ENCODE data around the gene CARD11.
"Not testable (repeated sequence)": the region's sequence is repeated elsewhere in the genome, so short reads cannot be mapped to it uniquely, and the experiment has no call there.

CARD11 gene

DNA sequence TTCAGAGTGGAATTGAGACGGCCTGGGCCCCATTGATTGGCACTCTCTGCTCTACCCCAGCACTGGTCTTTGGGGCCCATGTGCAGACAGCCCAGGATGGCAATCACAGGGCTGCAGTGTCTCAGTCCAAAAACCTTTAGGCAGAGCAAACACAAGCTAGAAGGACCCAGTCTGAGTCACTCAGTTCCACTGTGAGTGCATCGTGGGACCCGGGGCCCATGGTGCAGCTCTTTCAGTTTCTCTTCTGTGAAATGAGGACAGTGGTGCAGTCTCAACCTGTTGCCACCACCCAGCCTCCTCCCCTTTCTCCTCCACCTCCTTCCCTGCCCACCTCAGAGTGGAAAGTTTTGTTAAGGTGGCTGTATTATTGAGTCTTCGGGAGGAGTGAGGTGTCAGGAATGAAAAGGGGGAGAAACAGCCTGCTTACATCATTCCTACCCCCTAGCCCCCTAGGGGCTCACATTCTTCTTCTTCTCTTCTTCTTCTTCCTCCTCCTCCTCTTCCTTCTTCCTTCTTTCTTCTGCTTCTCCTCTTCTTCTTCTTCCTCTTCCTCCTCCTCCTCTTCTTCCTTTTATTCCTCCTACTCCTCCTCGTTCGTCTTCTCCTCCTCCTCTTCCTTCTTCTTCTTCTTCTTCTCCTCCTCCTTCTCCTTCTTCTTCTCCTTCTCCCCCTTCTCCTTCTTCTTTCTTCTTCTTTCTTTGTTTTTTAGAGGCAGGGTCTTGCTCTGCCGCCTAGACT lies 19.5 kb upstream of the CARD11 start:
- DNase-seq, result no peak

DNA sequence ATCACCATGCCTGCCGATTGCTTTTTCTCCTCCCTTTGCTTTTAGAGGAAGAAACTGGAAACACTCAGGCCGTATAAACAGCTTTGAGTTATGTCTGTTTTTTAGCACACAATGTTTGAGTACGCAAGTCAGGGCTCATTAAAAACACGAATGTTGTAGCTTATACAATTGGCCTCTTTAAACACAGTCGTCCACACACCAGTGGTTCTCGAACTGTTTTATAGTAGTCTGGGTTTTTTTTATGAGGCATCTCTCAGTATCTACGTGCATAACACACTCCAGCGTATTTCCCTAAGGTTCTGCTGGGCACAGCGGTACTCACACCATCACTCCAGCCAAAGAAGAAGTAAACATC lies 13.4 kb upstream of the CARD11 start:
- no peak for DNase-seq

DNA sequence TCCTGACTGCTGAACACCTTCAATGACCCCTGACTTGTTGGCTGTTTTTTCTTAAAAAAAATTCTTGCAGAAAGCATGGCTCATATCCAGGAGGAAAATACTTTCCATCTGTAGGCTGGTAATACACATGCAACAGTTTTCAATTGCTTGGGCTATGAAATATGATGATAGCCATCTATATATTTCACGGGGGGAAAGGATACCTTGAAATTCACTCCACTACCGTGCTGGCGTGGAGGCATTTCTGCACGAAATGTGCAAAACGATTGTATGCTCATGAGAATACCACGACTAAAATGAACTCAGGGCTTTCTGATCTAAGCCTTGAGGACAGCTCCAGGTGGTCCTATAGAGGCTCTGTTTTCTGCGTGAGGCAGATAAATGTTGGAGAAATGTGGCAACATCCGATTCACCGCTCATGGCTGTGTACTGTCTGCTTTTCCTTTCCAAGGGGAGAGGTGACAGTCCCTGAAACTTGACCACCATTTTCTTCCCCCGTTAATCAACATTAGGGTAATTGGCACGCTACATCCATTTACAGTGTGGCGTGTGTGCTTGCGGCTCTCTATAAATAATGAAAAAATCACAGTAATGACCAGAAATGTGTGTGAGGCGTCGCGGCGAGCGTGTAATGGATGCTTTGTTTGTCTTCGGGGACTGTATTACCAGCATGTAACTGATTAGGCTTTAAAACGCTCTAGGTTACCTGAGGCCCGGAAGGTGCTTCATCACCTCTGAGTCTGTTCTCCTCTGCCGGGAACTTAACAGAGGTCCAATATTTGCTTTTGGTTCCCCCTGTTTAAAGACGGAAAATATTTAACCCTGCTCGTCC lies 12.8 kb upstream of the CARD11 start:
- no peak for DNase-seq

DNA sequence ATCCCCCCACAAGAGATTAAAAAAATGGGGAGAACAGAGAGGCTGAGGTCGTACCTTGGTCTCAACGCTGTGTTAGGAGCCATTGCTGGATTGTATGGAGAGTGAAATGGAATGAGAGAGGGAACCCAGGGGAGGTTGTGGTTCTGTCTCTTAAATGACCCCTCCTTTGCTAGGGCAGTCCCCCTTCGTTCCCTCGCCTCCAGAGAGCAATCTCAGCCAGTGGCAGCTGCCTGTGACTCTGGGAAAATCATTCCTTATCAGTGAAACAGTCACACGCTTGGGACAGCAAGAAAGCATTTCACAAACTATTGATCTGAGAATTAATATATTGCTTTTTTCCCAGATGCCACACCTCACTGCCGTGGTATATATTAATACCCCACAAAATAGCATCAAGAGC lies 12.0 kb upstream of the CARD11 start:
- no peak for DNase-seq

DNA sequence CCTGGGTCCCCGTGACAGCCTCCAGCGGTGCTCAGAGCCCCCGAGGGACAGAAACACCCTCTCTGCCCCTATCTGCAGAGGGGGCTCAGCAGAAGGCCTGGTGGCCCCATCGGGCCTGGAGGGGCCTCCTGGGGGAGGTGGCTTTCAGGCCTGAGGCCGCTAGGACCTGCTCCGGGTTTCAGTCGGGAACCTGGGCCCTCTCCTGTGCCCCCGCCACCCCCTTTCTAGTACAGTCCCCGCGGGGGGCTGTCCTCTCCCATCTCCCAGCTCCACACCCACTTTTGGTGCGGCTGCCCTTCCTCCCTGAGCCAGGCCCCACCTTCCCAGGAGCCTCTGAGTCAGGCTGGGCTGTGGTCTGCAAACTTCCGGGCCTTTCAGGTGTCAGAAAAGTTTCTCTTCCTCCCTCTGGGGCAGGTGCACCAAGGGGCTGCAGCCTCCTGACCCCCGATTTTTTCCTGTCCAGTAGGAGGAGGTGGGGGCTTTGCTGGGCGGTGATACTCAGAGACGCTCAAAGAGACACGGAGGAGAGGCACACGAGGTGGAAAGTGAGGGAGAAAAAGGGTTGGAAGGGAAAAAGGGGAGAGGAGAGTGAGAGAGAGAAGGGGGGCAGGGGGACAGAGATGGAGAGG lies 692 bp downstream of the CARD11 start:
- DNase-seq, result no peak

DNA sequence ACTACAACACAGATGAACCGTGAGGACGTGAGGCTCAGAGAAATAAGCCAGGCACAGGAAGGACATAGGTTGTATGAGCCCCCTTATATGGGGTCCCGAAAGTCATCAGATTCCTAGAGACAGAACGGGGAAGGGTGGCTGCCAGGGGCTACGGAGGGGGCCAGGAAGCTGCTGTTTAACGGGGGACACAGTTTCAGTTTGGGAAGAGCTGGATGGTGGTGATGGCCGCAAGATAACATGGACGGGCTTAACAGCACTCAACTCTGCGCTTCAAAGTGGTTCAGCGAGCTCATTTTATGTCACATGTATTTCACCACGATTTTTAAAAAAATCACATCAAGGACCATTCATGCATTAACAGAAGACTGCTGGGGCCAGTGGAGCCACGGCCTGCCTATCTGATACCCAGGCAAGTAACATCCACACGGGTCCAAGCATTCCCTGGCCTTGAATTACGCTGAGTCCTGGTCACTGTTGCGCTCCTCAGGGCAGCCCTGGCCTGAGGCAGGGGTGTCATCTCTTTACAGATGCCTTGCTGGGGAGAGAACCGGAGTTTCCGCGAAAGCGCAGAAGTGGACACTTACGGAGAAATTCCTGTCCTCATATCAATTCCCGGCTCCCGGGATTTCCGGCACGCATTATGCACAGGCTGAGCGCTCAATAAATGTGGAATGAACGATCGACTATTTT lies 1.5 kb downstream of the CARD11 start:
- DNase-seq, result no peak

DNA sequence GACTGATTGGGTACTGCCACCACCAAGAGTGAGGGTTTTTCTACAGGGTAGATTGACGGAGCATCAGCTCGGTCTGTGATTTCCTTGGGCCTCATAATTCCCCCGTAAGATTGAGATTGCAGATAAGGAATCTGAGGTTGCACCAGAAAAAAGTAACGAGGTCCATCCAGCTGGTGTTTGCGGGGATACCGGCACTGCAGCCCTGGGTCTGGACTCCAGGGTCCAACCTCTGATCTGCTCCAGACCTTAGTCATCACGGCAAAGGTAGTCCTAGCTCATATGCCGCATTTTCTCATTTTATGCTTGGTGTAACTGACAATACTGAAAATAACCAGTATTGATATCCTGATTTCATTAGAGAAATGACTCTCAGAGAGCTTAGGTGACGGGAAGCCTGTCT lies 3.9 kb downstream of the CARD11 start:
- DNase-seq, result no peak

DNA sequence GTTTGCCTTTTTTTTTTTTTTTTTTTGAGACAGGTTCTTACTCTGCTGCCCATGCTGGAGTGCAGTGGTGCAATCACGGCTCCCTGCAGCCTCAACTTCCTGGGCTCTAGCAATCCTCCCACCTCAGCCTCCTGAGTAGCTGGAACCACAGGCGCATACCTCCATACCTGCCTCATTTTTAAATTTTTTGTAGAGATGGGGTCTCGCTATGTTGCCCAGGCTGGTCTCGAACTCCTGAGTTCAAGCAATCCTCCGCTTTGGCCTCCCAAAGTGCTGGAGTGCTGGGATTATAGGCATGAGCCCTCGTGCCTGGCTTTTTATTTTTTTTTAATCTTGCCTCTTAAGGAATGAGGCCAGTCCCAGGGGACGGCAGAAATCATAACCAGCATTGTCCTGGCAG lies 5.7 kb downstream of the CARD11 start:
- DNase-seq, result not testable (repeated sequence)

DNA sequence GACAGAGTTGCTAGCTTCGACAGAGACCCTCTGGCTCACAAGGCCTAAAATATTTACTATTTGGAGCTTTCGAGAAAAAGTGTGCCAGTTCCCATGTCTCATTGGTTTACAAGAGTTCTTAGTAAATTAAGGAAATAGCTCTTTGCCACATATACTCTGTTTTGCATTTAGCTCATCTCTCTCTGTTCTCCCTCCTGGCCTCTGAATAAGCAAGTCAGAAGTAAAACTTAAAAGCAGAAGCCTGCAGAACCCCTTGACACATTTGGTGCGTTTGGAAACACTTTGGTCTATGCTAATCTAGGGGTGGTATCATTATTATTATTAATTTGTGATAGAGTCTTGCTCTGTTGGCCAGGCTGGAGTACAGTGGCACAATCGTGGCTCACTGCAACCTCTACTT lies 6.4 kb downstream of the CARD11 start:
- DNase-seq, result no peak

DNA sequence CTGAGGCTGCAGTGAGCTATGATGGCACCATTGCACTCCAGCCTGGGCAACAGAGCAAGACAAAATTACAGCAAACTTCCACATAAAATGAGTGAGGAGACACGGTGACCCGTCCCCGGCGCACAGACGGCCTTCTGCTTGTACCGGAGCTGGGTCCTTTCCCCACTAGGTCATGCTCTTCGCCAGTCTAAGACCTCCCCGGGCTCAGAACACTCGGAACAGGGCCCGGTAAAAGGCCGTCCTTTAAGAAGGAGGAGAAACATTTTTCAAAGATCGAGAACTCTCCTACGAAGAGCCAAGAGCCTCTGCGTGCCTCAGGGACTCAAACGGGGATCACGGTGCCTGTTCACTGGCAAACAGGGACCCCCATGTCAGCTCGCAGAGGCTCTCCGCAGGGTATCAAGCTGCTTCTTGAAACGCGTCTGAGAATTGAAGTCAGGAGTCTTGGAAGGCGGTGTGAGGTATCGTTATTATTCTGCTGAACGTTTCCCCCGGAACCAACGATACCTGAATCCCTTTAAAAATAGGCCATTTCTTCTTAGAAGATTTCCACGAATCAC lies 9.0 kb downstream of the CARD11 start:
- DNase-seq, result no peak

DNA sequence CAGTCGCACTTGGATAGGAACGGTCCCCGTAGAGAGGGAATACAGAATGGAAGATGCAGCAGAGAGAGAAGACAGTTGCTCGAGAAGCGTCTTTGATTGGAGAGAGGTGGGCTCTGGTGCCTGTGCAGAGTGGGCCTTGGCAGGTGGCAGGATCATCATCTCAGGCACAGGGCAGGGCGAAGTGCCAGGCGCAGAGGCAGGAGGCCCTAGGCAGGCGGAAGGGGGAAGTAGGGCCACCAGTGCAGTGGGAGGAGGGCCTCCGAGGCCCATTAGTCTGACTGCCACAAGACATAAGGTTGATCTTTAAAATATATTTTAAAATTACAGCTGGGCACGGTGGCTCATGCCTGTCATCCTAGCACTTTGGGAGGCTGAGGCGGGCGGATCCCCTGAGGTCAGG lies 10.1 kb downstream of the CARD11 start:
- DNase-seq, result no peak

DNA sequence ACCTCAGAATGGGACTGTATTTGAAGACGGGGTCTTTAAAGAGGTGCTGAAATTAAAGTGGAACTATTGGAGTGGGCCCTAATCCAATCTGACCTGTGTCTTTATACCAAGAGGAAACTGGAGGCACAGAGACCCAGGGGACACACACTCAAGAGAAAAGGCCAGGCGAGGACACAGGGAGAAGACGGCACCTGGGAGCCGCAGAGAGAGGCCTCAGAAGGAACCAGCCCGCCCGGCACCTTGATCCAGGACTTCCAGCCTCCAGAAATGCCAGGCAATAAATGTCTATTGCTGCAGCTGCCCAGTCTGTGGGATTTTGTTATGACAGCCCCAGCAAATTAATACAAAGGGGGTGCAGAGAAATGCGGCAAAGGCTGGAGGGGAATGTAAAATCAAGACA lies 10.5 kb downstream of the CARD11 start:
- DNase-seq, result no peak

DNA sequence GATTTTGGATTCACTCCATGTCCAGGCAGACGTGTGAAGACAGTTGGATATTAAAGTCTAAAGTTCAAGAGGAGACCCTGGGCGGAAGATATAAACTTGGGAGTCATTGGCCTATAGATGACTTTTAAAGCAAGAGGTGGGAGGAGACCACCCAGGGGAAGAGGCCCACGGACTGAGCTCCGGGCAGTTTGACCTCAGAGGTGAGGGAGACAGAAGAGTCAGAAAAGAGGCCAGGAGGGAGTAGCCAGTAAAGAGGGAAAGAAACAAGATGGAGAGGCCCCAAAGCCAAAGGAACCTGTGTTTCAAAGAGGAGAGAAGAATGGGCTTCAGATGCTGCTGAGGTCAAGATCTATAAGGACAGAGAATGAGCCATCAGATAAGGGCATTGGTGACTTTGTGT lies 11.4 kb downstream of the CARD11 start:
- DNase-seq, result no peak

DNA sequence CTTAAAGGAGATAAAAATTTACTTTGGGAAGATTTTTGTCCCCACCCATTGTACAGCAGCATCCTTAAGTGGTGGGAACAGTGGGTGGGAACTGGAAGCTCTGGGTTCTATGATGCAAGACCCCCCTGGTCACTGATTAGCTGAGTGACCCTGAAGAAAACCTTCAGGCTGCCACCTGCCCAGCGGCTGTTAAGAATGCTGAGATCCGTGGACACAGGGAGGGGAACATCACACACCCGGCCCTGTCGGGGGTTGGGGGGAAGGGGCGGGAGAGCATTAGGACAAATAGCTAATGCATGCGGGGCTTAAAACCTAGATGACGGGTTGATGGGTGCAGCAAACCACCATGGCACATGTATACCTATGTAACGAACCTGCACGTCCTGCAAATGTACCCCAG lies 14.5 kb downstream of the CARD11 start:
- no peak for DNase-seq

DNA sequence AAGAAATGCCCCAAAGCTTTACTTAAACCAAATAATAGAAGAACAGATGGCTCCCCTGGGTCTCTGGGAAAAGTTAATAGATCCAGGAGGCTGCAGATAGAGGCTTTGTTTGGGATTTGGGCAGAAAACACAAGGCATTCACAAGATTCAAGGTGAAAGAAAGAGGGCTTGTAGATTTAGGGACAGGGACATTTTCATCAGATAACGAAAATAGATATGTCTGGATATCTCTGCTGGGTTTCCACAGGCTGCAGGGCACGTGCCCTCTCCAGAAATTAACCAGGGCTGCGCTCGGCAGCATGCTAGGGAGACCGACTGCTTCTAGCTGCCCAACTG lies 14.9 kb downstream of the CARD11 start:
- no peak for DNase-seq

DNA sequence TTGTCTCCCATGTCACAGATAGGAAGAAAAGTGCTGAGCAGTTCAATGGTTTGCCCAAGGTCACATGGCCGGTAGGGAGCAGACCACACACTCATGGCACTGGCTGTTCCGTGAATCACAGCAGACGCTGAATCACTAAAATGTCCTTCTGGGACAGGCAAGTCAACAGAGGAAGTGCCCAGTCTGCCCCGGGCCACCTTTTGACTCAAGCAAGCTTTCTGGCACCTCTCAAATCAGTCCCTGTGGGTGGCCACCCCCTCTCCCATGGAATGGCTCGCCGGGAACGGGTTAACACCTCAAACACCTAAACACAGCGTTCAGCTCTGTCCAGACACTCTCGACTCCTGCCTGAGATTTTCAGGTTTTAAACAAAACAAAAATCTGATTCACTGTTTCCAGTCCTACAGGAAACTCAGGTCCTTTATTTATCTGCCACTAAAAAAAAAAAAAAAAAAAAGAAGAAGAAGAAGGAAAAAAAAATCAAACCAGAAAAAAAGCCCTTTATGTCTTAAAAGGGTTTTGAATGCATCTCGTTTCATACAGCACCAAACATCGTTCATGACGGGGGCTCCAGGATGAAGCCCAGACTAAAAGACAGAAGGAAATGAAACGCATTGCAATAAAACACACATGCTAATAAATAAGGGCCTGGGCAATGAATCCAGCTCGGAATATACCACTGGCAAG lies 15.5 kb downstream of the CARD11 start:
- peak; percentile 12 for DNase-seq

DNA sequence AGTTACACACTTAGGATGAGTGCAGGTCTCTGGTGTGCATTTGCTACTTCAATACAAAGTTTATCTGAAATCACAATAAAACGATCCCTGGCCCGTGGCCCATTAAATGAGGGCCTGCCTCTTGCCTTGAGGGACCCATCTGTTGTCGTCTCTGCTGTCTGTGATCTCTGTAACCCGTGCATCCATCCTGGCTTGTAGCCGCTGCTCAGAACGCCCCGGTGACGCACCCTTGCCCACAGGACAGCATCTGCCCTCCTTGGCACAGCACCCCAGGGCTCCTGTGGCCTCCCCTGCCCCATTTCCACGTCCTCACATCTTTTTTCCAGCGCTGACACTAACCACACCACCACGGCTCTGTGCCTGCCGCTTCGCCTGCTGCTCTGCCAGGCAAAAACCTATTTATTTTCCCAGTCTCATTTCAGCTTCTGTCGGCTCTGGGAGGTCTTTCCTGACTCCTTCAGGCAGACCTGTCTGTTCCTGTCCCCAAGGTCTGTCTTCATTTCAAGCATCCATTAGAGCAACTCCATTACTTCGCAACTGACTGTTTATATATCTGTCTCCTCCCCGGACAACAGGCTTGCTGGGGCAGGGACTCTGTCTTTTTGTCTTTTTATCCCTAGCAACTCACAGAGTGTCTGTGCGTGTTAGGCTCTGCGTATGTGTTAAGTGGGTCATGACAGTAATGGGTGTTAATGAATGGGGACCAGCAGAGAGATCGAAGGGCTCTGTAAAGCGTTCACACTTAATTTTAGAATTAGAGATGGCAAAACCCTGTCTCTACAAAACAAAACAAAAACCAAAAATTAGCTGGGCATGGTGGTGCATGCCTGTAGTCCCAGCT lies 16.4 kb downstream of the CARD11 start:
- DNase-seq, result no peak

DNA sequence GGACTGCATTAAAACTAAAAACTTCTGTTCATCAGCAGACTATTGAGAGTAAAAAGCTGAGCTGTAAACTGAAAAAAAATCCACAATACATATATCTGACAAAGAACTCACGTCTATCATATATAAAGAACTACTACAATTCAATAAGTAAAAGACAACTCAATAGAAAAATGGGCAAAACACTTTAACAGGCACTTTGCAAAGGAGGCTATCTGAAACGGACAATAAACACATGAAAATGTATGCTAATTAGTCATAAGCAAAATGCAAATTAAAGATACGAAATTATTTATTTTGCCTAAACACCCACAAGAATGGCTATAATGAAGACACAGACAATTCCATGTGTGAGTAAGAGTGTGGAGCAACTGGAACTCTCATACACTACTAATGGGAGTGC lies 18.1 kb downstream of the CARD11 start:
- no peak for DNase-seq

DNA sequence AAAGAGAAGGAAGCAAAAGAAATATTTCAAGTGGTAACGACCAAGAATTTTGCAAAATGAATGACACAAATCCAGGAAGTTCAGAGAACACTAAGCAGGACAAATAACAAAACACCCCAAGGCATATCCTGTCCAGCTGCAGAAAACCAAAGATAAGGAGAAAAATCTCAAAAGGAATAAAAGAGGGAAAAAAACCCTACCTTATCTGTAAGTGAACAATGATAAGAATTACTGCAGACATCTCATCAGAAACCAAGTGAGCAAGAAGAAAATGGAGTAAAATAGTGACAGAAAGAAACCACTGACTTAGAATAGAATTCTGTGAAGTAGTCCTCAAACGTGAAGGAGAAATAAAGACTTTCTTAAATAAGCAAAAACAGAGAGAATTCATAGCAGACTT lies 21.8 kb downstream of the CARD11 start:
- no peak for DNase-seq

DNA sequence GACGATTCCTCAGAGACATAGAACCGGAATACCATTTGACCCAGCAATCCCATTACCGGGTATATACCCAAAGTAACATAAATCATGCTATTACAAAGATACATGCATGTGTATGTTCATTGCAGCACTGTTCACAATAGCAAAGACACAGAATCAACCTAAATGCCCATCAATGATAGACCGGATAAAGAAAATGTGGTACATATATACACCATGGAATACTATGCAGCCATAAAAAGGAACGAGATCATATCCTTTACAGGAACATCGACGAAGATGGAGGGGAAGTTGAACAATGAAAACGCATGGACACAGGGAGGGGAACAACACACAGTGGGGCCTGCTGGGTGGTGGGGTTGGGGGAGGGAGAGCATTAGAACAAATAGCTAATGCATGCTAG lies 22.4 kb downstream of the CARD11 start:
- not testable (repeated sequence) for DNase-seq

DNA sequence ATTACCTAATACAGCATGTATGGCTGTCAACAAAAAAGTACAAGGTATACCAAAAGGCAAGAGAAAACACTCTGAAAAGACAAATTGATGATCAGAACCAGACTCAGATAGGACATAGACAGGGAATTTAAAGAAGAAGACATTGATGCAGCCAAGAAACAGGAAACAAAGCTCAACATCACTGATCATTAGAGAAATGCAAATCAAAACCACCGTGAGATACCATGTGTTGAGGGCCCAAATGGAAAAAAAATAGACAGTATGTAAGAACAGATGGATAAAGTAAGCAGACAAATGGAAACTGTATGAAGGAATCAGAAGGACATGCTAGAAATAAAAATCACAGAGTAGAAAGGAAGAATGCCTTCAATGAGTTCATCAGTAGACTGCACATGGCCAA lies 23.3 kb downstream of the CARD11 start:
- DNase-seq, result no peak

DNA sequence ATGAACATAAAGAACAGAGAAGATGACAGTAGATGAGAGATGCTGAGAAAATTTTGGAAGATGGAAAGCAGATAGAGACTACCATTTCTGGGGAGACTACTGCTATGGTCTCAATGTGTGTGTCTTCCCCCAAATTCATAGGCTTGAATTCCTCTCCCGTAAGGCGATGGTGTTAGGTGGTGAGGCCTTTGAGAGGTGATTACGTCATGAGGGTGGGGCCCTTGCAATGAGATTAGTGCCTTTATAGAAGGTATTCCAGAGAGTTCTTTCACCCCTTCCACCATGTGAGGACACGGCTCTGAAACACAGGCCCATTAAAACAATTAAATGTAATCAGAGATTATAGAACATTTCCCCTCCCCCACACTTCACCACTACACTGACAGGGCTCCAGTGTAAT lies 23.9 kb downstream of the CARD11 start:
- DNase-seq, result no peak
